Stimulated activated CD8-positive, alpha-beta memory T cell treated with anti-CD3 and anti-CD28 coated beads, Interleukin-4, amount 100 ng/mL, for 24 hours (primary cell): Measurements from ENCODE around the gene RORC.

Experiments
- DNase-seq: peaks from one replicate; pipeline ENCODE4 v3.0.0-alpha.2; 2020; ENCODE audit warnings: low read depth

The RORC gene

DNA sequence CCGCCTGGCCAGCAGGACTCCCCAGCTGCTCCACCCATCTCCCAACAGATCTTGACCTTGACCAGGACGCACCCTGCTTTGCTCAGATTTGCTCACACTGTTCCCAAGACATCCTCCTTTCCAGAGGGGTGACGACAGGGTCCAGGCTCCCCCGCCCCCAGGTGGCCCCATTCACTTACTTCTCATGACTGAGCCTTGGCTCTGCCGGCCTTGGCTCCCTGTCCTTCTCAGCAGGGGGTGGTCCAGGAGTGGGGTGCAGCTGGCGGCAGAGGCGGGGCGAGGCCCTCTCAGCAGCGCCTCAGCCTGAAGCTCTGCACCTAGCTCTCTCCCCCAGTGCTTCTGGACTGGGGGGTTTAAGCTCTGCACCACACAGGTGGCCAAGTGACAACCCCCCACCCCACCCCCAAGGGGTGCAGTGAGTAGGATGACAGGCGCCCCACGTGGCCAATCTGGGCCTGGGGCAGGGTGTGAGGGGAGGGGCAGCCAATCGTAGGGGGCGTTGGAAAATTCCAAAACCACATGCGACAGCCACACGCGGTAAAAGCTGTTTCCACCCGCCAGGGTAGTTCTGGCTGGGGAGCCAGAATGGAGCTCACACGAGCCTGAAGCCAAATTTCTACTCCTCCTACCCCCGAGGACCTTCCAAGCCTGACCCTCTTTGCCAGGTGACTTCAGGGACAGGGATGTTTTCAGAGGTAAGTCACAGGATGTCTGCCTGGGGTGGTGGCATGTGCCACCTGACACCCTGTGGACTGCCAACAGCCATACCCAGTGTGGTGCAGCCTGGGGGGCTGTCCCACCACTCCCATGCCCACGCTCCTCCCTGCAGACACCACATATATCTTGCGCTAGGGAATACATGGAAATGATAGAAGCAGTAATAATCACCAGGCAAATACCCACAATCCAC is 5.6 kb downstream of the RORC start:
- DNase-seq: no peak

DNA sequence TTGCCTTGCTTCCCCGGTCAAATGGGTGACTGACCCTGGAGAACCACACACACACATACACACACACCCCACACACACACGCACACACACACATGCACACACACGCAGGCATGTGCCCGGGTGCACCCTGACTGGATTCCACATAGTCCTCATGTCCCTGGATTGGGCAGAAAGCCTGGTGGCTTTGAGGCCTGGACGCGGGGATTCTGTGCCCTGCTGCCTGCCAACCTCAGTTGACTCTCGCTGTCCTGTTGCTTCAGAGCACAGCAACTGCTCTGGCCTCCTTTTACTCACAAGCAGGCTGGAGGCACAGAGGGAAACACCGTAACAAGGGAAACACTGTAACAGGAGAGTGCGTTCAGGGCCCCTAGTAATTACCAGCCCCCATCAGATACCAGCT is 6.4 kb downstream of the RORC start:
- DNase-seq: no peak

DNA sequence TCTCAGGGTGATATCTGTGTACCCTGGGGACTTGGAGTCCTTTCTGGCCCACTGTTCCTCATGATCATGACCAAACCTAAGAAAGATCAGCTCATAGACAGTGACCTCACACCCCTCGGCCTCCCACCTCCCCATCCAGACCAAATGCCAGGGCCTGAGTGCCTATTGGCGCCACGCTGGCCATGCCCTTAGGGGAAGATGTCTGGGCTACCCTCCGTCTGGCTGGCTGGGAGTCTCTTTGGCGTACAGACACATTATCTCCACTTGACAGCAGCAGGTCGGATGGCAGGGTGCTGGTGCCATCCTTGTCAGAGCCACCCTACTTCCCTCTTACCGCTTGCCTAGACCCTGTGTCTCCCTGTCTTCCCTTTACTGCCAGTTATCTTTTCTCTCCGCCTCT is 8.4 kb downstream of the RORC start:
- no peak for DNase-seq

DNA sequence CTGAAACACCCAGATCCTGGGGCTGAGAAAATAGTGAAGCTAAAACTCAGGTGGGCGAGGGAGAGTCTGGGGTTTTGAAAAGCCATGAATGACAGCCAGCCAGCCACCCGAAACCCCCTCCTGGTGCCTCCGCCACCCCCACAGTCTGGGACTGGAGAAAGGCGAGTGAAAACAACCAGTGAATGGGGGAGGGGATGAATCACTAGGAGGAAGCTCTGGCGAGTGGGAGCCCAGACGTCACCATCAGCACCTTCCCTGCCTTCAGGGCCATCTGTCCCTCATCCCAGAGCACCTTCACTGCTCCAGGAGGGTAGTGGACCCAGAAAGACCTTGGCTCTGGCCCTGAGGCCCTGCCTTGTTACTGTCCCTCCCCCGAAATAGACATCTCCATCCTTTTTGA is 9.2 kb downstream of the RORC start:
- no peak for DNase-seq

DNA sequence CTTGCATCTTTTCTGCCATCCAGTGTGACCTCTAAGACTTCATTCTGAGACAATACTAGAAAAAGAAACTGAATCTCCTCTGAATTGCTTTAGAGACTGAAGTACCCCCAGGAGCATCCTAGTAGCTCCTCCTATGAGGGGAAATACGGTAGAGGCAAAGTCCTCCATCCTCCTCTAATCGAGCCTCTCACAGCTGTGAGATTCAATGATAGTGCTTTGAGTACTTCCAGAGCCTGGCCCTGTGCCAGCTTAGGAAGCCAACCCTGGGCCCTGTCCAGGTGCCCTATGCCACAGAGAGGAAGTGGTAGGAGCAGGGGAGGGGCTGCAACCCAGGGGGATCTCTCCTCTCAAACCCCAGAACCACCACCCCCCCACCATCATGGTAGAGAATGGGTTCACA is 10.7 kb downstream of the RORC start:
- DNase-seq: no peak

DNA sequence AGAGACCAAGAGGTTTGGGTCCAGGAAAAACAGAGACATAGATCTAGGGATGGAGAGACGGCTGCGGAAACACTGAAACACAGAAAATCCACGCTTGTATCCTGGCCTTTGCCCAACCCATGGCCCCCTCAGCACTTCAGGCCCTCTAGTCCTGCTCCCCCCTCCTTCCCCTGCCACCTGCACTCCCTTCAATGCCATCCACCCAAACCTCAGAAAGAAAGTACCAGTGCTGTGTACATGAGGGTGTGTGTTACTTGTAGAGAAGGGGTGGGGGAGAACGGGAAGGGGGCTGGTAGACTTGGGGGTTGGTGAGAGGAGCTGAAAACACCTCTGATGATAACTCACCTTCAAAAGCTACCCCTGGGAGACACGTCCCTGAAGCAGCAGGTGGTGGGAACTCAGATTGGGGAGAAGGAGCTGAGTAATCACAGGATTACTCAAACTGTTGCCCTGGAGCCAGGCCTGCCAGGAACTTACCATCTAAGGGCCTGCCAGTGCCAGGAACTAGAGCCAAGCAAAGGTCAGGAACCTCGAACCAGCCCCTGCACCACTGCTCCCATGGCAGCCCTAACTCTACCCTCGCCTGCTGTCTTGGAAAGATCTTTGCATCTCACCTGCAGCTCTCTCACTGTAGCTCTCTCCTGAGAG is 11.5 kb downstream of the RORC start:
- no peak for DNase-seq

DNA sequence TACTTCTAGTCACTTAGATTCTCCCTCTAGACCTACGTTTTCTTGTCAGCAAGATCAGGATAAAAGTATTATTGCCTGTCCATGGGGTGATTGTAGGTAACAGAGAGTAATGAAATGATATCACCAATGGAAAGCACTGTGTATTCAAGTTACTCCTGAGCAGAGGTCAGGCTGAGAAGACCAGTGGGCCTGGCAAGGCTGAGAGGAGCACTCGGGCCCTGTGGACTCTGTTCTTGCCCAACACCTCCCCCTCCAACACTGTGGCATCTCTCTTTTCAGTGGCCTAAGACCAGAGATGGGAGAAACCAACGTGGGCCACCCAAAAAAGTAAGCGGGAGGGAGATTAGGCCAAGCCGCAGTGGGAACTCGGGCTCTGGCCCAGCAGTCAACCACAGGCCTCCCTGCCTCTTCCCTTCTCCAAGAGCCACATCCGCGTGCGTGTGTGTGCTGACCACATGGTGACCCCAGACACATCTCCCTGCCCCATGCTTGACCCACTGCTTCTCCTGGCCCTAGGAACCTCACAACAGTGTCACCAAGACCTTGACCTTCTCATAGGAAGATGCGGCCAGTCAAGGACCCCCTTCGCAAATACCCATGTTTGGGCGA is 12.3 kb downstream of the RORC start:
- no peak for DNase-seq

DNA sequence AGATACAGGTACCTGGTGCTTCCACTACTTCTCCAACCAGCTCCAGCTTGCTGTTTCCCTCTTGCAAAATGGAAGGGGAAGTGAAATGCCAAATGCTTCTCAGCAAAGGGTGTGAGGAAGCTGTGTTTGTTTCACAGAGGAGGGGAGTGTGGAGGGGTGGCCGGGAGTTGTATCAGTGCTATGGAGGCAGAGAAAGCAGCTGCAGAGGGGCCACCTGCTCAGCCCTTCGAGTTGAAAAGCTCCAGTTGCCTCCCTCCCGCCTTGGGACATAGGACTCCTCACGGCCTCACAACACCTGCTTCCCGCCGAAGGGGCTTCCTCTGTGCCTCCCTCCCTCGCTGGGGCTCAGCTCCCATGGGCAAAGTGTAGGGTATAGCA is 14.3 kb downstream of the RORC start:
- no peak for DNase-seq

DNA sequence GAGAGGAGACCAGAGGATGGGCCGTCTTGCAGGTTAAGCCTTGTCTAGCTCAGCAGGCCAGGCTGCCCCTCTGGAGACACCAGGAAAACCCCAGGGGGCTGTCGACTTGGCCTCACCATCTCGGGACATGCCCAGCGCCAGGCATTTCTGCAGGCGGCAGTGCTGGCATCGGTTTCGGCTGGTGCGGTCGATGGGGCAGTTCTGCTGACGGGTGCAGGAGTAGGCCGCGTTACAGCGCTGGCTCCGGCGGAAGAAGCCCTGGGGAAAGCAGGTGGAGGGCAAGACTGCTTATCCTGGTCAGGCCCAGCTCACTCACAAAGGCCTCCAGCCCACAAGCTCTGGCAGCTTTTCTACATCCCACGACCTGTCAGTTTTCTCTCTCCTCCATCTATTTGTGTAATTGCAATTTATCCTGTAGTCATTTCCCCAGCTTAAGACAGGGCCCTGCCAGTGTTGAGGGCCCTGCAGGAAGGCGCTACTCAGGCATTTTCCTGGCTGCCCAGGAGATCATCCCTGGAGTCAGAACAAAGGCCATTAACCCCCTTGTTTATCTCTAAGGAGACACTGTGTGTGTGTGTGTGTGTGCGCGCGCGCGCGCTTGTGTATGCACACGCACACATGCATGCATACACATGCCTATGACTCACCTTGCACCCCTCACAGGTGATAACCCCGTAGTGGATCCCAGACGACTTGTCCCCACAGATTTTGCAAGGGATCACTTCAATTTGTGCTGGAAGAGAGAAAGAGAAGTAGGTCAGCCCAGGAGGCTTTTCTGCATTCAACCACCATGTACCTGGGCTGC is 14.9 kb downstream of the RORC start:
- no peak for DNase-seq

DNA sequence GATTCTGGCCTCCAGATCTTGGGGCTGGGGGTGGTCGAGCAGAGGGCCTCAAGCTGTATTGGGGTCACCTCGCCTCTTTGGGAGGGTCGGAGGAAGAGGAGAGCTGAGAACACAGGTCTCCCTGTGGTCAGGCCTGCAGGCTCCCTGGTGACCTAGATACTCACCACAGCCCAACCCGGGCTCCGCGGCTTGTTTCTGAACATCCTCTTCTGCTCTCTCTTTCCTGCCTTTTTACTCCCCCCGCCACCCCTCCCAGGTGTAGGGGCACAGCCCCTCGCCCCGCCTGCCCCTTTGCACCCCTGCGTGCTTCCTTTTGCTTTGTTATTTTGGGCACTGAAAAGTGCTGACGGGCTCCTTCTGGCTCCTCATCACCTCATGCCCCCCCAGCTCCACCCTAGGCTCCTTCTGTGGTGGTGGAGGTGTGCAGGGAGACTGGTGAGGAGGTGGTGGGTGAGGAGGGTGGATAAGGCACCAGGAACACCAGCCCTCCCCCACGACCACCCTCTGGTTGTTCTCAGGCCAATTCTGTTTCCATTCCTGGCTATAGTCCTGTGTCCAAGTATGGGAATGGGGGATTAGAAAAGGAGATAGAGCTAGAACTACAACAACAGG is 15.8 kb downstream of the RORC start:
- no peak for DNase-seq

DNA sequence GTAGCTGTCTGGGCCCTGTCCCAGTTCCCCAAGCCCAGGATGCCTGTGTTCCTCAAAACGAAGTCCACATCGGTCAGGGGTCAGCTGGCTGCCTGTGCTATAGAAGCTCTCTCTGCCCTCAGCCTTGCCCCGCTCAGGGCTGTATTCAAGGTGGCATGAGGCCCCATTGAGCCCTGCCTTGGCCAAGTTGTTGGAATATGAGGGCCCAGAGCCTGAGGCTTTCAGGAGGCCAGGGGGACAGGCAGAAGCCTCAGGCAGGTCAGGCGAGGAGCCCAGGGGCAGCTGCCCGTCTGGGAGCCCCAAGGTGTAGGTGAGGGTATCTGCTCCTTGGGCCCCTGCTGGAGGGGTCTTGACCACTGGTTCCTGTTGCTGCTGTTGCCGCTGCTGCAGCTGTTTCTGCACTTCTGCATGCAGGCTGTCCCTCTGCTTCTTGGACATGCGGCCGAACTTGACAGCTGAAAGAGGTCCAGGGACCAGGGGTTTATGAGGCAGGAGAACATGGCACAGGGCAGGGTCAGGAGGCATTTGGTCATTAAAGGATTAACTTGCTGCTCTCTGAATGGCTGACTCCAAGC is 16.5 kb downstream of the RORC start:
- no peak for DNase-seq

DNA sequence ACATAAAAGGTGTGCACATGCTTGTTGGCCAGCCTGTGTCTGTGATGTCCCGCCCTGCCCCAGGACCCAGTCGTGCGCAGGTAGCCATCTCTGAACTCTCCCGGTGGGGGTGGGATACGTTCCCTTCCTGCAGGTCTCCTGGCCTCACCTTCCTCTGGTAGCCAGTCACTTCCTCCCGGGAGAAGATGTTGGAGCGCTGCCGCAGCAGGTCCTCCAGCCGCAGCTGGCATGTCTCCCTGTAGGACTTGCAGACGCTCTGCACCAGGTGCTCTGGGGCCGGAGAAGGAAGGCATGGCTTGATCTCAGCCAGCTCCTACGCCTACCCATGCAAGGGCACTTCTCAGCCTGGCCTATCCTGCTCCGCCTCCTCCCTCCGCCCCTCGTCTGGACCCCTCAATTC is 17.2 kb downstream of the RORC start:
- DNase-seq: no peak

DNA sequence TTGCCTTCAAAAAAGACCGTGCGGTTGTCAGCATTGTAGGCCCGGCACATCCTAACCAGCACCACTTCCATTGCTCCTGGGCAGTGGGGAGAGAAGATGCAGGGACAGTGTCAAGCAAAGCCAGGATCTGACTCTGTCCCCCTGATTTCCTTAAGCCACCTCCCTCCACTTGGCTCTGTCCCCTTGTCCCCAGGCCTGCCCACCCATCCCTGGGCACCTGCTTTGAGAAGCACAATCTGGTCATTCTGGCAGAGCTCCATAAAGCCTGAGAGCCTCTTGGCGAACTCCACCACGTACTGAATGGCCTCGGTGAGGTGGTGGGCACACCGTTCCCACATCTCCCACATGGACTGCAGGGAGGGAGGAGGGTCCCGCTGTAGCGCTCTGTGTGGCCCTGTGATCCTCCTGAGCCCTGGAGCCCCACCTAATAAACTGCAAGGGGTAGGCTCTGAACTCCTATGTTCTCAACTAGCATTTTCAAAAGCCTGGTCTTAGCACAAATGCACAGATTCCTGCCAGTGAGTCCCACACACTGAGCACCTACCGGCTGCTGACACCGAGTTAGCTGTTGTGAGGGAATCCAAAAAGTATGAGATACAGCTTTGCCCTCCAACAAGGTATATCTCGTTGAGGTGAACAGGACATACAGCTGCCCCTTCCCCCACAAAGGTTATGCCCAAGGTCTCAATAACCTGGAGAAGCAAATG is 18.2 kb downstream of the RORC start:
- no peak for DNase-seq

DNA sequence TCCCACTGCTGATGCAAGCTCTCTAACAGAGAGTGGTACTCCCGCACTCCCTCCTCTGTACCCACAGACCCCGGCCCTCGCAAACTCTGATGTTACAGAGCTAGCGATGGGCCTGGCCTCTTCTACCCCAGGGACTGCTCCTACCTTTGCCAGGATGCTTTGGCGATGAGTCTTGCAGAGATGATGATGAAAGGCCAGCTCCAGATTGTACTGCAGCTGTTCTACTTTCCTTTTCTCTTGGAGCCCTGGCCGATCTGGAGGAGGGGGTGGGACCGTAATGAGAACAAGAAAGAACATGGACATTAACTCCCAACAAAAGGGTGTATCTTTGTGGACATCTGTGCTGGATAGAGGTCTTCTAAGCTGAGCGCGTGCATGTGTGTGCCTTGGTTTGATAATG is 20.4 kb downstream of the RORC start:
- no peak for DNase-seq

DNA sequence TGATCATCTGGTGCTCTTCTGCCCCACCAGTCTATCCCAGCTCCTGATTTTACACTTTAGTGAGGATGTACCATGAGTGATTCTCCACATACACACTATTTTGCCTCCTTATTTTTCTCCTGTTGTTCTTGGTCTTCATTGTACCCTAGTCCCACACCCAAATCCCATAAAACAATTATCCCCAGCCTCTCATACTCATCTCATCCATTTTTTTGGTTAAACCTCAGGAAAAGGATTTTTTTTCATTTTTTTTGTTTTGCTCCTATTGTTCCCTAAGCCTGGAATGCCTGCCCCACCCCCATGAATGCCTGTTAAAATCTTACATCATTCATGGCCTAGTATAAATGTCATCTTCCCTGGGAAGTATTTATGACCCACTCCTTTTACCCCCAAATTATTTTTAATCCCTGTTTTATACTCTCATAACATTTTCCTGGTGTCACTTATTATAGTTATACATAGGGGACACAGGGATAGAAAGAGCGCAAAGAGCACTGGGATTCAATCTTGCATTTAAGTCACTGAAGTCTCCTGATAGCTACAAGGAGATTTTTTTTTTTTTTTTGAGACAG is 21.5 kb downstream of the RORC start:
- no peak for DNase-seq

DNA sequence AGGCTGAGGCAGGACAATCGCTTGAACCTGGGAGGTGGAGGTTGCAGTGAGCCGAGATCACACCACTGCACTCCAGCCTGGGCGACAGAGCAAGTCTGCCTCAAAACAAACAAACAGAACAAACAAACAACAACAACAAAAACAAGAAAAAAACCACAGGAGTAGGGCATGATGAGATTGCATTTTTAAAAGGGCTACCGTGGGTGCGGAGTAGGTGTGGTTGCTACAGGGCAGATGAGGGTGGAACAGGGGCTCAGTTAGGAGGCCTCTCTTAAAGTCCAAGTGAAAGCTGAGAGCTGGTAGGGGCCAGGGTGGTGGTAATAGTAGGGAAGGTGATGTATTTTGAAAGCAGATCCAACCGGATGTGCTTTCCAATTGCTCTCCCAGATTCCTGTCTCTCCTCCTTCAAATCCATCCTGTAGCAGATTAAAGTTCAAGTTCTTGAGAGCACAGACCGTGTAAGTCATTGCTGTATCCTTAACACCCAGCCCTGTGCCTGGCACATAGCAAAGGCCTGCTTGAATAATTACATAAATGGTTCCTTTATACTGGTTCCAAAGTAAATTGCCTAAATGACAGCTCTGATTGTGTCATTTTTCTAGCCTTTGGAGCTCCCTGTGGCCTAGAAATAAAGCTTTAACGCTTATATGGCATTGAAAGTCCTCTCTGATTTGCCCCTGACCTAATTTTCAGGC is 22.2 kb downstream of the RORC start:
- DNase-seq: no peak

DNA sequence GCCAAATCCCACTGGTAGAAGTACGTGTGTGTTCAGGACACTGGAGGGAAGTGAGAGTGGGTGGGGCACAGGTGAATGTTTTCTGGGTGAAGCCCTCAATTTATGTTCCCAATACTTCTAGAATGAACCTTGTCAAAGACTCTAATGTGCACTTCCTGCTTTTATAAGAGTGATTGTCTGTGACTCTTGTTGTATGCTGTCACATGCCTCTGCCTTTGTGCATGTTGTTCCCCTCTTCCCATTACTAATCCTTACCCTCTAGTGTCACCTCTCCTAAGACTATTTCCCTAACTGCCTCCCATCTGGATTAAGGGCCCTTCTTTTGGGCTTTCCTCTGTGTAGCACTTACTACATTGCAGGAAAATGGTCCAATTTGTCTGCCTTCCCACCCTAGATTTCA is 23.8 kb downstream of the RORC start:
- DNase-seq: no peak

DNA sequence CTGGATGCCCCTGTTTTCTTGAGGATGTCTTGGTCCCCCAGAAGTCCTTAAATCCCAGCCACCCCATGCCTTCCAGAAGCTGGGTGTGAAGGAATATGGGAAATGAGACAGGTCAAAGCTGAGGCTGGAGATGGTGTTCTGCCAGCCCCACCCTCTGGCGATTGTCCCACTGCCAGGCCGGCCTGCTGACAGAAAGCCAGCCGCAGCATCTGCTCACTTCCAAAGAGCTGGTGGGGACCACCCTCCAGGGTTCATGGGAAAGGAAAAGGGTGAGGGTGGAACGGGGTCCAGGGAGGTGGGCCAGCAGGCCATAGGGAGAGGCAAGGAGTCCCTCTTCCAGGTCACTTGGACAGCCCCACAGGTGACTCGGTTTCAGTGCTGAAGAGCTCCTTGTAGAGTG is 24.5 kb downstream of the RORC start:
- no peak for DNase-seq

DNA sequence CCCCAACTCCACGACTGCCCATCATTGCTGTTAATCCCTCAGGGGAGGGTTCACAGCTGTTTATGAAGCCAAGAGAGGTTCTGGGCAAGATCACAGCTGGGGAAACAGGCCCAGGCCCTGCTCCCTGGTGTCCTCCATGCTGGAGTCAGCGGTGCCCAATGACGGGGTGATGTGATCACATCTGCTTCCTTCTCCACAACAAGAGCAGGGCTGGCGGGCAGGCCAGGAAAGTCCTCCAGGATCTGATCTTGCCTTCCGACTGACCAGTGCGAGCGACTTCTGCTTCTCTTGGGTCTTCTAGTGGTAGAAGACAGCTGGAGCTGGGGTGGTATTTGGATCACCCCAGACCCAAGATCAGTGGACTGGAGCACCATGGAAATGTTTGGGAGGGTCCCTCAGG is 25.4 kb downstream of the RORC start:
- DNase-seq: no peak
